Breast epithelium (tissue), 4 donors: ENCODE data around the gene F3. TPM values are rescaled to one million over a fixed set of nuclear protein-coding genes. Genes with fewer than 3 reads are reported as not detected.
A peak's percentile ranks its signal among the peaks of the same experiment; 100 is the strongest.

Experiments
- DNase-seq, 2 donors: peaks; one replicate each; pipeline ENCODE4 v3.0.0-alpha.2; 2019; ENCODE audit warnings: low spot score in 2 of 2
- H3K27ac ChIP-seq, 2 donors: fragments of 200-600 bp; sonication (generic) in 1 of 2; one replicate each; pipeline ENCODE4 v1.5.1; 2016 to 2019; ENCODE audit warnings: mild to moderate bottlenecking in 1 of 2
- H3K27me3 ChIP-seq, 2 donors: fragments of 200-600 bp; sonication (generic) in 1 of 2; one replicate each; pipeline versions ENCODE4 v1.5.1 to v1.6.0; 2017 to 2019; ENCODE audit warnings: control low read depth in 1 of 2, mild to moderate bottlenecking in 1 of 2
- H3K36me3 ChIP-seq: fragments of 200-600 bp; one replicate; pipeline ENCODE4 v1.5.1; 2019
- H3K4me1 ChIP-seq, 2 donors: fragments of 200-600 bp; sonication (generic); one replicate each; pipeline ENCODE4 v1.5.1; 2016 to 2019; ENCODE audit warnings: control low read depth in 1 of 2
- H3K4me3 ChIP-seq, 3 donors: fragments of 200-600 bp; sonication (generic); 1 replicate in 2 of 3; 2 replicates in 1 of 3; pipeline ENCODE4 v1.5.1; 2016 to 2019; ENCODE audit warnings: mild to moderate bottlenecking in 3 of 3, moderate library complexity in 2 of 3
- H3K9me3 ChIP-seq, 2 donors: fragments of 200-600 bp; sonication (generic) in 1 of 2; one replicate each; pipeline ENCODE4 v1.5.1; 2016 to 2019; ENCODE audit warnings: control low read depth in 1 of 2
- CTCF ChIP-seq, 3 donors: fragments of 450-650 bp; IDR thresholded peaks; one replicate each; pipeline ENCODE4 v1.5.1; 2016 to 2017; ENCODE audit warnings: antibody characterized with exemption in 3 of 3, mild to moderate bottlenecking in 3 of 3, moderate library complexity in 3 of 3
- POLR2A ChIP-seq: fragments of 450-650 bp; IDR thresholded peaks from one replicate; pipeline ENCODE4 v1.6.1; 2016; ENCODE audit warnings: antibody characterized with exemption, mild to moderate bottlenecking, moderate library complexity
- POLR2AphosphoS5 ChIP-seq, 3 donors: sonication (generic); formaldehyde crosslinking; IDR thresholded peaks; one replicate each; pipeline ENCODE4 v1.6.1; 2017; ENCODE audit warnings: antibody characterized with exemption in 3 of 3
- intact Hi-C: fragments of 100-400 bp; cut with DNase I; formaldehyde crosslinking; loops from one replicate; pipeline ENCODE4 v1.15.1; 2023; ENCODE audit warnings: low total_unique reads
- total RNA-seq, 3 donors: library from RNA; depleted of rRNA; stranded (reverse); fragments of >200 nt; gene quantifications; one replicate each; pipeline ENCODE4 v1.1.0, GENCODE V29; 2016

Gene F3
- total RNA-seq, 3 donors from 2014 or later = 61.9 to 115 (median 108) TPM

DNA sequence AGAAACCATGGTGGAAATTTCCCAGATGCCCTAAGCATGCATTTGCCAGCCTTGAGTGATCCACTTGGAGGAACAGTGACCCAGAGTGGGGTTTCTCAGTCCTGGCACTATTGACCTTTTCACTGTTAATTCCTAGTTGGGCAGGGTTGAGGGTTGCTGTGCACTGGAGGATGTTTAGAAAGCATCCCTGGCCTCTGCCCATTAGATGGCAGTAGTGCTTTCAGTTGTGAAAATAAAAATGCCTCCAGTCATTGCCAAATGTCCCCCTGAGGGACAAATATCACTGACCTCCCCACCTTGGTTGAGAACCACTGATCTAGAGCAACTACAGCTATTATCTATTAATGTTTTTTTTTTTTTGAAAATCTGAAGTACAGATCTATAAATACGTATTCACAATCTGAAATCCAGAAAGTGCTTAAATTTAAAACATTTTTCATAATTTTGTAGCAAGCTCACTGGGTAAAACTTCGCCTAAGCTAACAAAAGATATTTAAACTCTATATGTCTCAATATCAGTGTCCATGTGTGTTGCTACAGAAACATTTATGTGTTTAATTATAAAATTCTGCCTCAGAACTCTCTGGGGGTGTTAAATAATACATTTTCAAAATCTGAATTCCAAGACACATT lies 27.3 kb downstream of the F3 start:
- intact Hi-C loops = no loop called here
- H3K36me3 ChIP-seq = no peaks in the 10 kb centered on the region
- TF ChIP-seq POLR2AphosphoS5 (IDR thresholded peaks at IDR 0.05) (no peak), CTCF (IDR thresholded peaks at IDR 0.05) (peak in 2 of 3 donors; percentile 35 to 41)
- no peaks in the 10 kb centered on the region for H3K4me1 ChIP-seq
- H3K27ac ChIP-seq = no peak overlapping the region
- no peaks in the 10 kb centered on the region for H3K9me3 ChIP-seq
- no peak overlapping the region for H3K4me3 ChIP-seq
- no peaks in the 10 kb centered on the region for H3K27me3 ChIP-seq
- DNase-seq = no peak

GRCh38 chr1:94512816-94513215 lies 28.7 kb downstream of the F3 start:
- intact Hi-C loops = no loop called here
- no peak for TF ChIP-seq CTCF (IDR thresholded peaks at IDR 0.05)
- TF ChIP-seq POLR2A = no peak
- DNase-seq = no peak

GRCh38 chr1:94504601-94505000 lies 37.0 kb downstream of the F3 start:
- H3K4me3 ChIP-seq = no peak overlapping the region
- no peaks in the 10 kb centered on the region for H3K27me3 ChIP-seq
- H3K36me3 ChIP-seq = no peaks in the 10 kb centered on the region
- no peaks in the 10 kb centered on the region for H3K9me3 ChIP-seq
- intact Hi-C loops = no loop called here
- TF ChIP-seq POLR2AphosphoS5 (IDR thresholded peaks at IDR 0.05) (no peak), CTCF (IDR thresholded peaks at IDR 0.05) (no peak), POLR2A (no peak)
- DNase-seq = no peak
- no peak overlapping the region for H3K27ac ChIP-seq
- H3K4me1 ChIP-seq = no peaks in the 10 kb centered on the region

More at GRCh38 chr1:94512816-94513215, 28.7 kb downstream of the F3 start:
- Histone ChIP-seq H3K27ac (no peak overlapping the region), H3K4me1 (no peaks in the 10 kb centered on the region), H3K4me3 (no peak overlapping the region), H3K36me3 (no peaks in the 10 kb centered on the region), H3K9me3 (no peaks in the 10 kb centered on the region), H3K27me3 (no peaks in the 10 kb centered on the region)

GRCh38 chr1:94503153-94503552 lies 38.4 kb downstream of the F3 start:
- no peak for DNase-seq
- Histone ChIP-seq H3K4me3 (no peak overlapping the region), H3K4me1 (no peaks in the 10 kb centered on the region), H3K36me3 (peaks cover 3% of the 10 kb centered on the region), H3K27me3 (no peaks in the 10 kb centered on the region), H3K9me3 (no peaks in the 10 kb centered on the region), H3K27ac (no peak overlapping the region)
- intact Hi-C loops = no loop called here
- no peak for TF ChIP-seq POLR2A
- no peak for TF ChIP-seq POLR2AphosphoS5 (IDR thresholded peaks at IDR 0.05)
- no peak for TF ChIP-seq CTCF (IDR thresholded peaks at IDR 0.05)

DNA sequence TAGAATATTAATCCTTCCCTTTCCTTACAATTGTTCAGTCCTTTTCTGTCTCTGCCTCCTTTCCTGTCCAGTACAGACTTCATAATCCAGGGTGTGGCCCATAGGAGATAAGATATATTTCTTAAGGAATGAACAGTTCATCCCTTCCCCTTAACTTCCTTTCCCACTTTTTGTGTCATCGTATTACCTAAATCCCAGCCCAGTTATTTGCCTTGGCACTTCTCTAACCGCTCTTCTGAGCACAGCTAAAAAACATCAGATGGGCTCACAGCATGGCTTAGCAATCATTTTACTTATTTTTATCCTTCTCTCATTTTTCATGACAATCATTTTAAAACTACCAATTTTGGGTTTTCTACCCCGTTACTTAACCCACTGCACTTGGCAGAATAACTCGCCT lies 39.6 kb downstream of the F3 start:
- DNase-seq = no peak
- TF ChIP-seq POLR2A = no peak
- TF ChIP-seq POLR2AphosphoS5 (IDR thresholded peaks at IDR 0.05) = no peak
- TF ChIP-seq CTCF (IDR thresholded peaks at IDR 0.05) = no peak
- Histone ChIP-seq H3K27ac (no peak overlapping the region), H3K36me3 (peaks cover 3% of the 10 kb centered on the region), H3K27me3 (no peaks in the 10 kb centered on the region), H3K4me1 (no peaks in the 10 kb centered on the region), H3K4me3 (no peak overlapping the region), H3K9me3 (no peaks in the 10 kb centered on the region)
- intact Hi-C loops = no loop called here
